PC-9 (cell line): ENCODE data around the gene NIT2. TPM values are rescaled to one million over a fixed set of nuclear protein-coding genes. Genes with fewer than 3 reads are reported as not detected.

Experiments
- BruUV-seq: library from RNA; stranded (reverse); fragments of 400-500 nt; replicated peaks from 2 replicates; lab custom pipeline; 2021; lab: Mats Ljungman, UMichigan
- CTCF ChIA-PET: fragments of 300-600 bp; sonication (Branson Sonifier 250); formaldehyde crosslinking; loops from one replicate; lab custom pipeline; 2022; ENCODE audit warnings: antibody characterized with exemption; lab: Charles Lee
- POLR2A ChIA-PET: fragments of 300-600 bp; sonication (Branson Sonifier 250); formaldehyde crosslinking; loops from one replicate; lab custom pipeline; 2022; ENCODE audit warnings: antibody characterized with exemption; ENCODE audit not compliant: unreplicated experiment; lab: Charles Lee
- DNase-seq, 2 experiments: peaks; one replicate each; pipeline versions ENCODE4 v3.0.0 to v3.0.0-alpha.2; 2015 to 2022; ENCODE audit warnings: mixed read lengths in 1 of 2
- H2AFZ ChIP-seq: fragments of 200-600 bp; sonication (generic); 2 replicates; pipeline ENCODE4 v1.8.1; 2017; ENCODE audit warnings: antibody characterized with exemption
- H3F3A ChIP-seq: fragments of 200-600 bp; sonication (generic); 2 replicates; pipeline ENCODE4 v1.8.1; 2017; ENCODE audit warnings: antibody characterized with exemption, mild to moderate bottlenecking, low read depth; ENCODE audit not compliant: insufficient read depth
- H3K27ac ChIP-seq: fragments of 200-600 bp; sonication (generic); 2 replicates; pipeline ENCODE4 v1.6.1; 2016; ENCODE audit warnings: mixed run types
- H3K27me3 ChIP-seq: fragments of 200-600 bp; sonication (generic); 2 replicates; pipeline ENCODE4 v1.6.1; 2016; ENCODE audit warnings: low read depth, mixed run types; ENCODE audit not compliant: insufficient read depth
- H3K36me3 ChIP-seq: fragments of 200-600 bp; sonication (generic); 2 replicates; pipeline ENCODE4 v1.6.1; 2016; ENCODE audit warnings: low read depth, mixed run types
- H3K4me1 ChIP-seq: fragments of 200-600 bp; sonication (generic); replicated peaks from 2 replicates; pipeline ENCODE4 v1.6.1; 2016; ENCODE audit warnings: mixed run types; ENCODE audit not compliant: insufficient read depth
- H3K4me2 ChIP-seq: fragments of 200-600 bp; sonication (generic); 2 replicates; pipeline ENCODE4 v1.6.1; 2017; ENCODE audit warnings: mixed run types
- H3K4me3 ChIP-seq: fragments of 200-600 bp; sonication (generic); 2 replicates; pipeline ENCODE4 v1.6.1; 2016; ENCODE audit warnings: mixed run types
- H3K79me2 ChIP-seq: fragments of 200-600 bp; sonication (generic); 2 replicates; pipeline ENCODE4 v1.6.1; 2017; ENCODE audit warnings: low read depth, mixed run types
- H3K9me2 ChIP-seq: fragments of 200-600 bp; sonication (generic); 2 replicates; pipeline ENCODE4 v1.8.1; 2017; ENCODE audit warnings: mild to moderate bottlenecking; ENCODE audit not compliant: insufficient read depth
- H3K9me3 ChIP-seq: fragments of 200-600 bp; sonication (generic); 2 replicates; pipeline ENCODE4 v1.8.1; 2016; ENCODE audit warnings: low read depth; ENCODE audit not compliant: insufficient read depth
- H4K20me1 ChIP-seq: fragments of 200-600 bp; sonication (generic); 2 replicates; pipeline ENCODE4 v1.8.1; 2017; ENCODE audit not compliant: insufficient read depth
- CTCF ChIP-seq: fragments of 200-600 bp; sonication (generic); conservative IDR thresholded peaks from 2 replicates; pipeline ENCODE4 v1.6.1; 2017; ENCODE audit warnings: mixed run types, antibody characterized with exemption, mild to moderate bottlenecking, moderate library complexity
- EZH2 ChIP-seq: fragments of 200-600 bp; sonication (generic); IDR thresholded peaks from 2 replicates; pipeline ENCODE4 v1.8.0; 2017; ENCODE audit warnings: antibody characterized with exemption, low read depth
- intact Hi-C: fragments of 100-400 bp; cut with micrococcal nuclease; formaldehyde crosslinking; loops from one replicate; pipeline ENCODE4 v1.10.0; 2022; ENCODE audit not compliant: unreplicated experiment
- total RNA-seq: library from RNA; stranded (reverse); gene quantifications from 2 replicates; pipeline ENCODE4 v1.2.3, GENCODE V29; 2021

Gene NIT2
- total RNA-seq, 1 experiment from 2014 or later: 115 TPM

- no peaks in the 10 kb centered on the region for H3K4me1 ChIP-seq
- H3K9me3 ChIP-seq: no peaks in the 10 kb centered on the region
- no peak overlapping the region for H3K4me3 ChIP-seq
- H3K4me2 ChIP-seq: no peak overlapping the region
- no peak for DNase-seq
- CTCF ChIA-PET: no interaction called here
- H4K20me1 ChIP-seq: peaks cover 10% of the 10 kb centered on the region; the same call in 1 of the 2 replicates
- intact Hi-C loops: no loop called here
- TSS peak; percentile 2 for BruUV-seq
- H3K27me3 ChIP-seq: no peaks in the 10 kb centered on the region
- no peak overlapping the region for H3K27ac ChIP-seq
- H3K79me2 ChIP-seq: no peaks in the 10 kb centered on the region
- no peaks in the 10 kb centered on the region; the same call in 1 of the 2 replicates for H3F3A ChIP-seq
- TF ChIP-seq EZH2 (no peak), CTCF (no peak)
- no peak overlapping the region for H2AFZ ChIP-seq
- peaks cover 40% of the 10 kb centered on the region for H3K36me3 ChIP-seq
- POLR2A ChIA-PET: interaction anchor here (0.7 kb wide), 1 partner anchor 10 kb away, joined by 11 read pairs; no protein-coding TSS in a partner anchor
- H3K9me2 ChIP-seq: no peaks in the 10 kb centered on the region
These were observed 45.2 kb upstream of the NIT2 start for GRCh38 chr3:100289339-100289738.

- CTCF ChIA-PET: no interaction called here
- H3K4me3 ChIP-seq: no peak overlapping the region
- no peak overlapping the region for H3K27ac ChIP-seq
- H2AFZ ChIP-seq: no peak overlapping the region
- no peaks in the 10 kb centered on the region for H3K4me1 ChIP-seq
- no peaks in the 10 kb centered on the region for H3F3A ChIP-seq
- POLR2A ChIA-PET: no interaction called here
- BruUV-seq: no TSS peak
- no peaks in the 10 kb centered on the region for H3K27me3 ChIP-seq
- intact Hi-C loops: no loop called here
- H3K9me3 ChIP-seq: no peaks in the 10 kb centered on the region
- peaks cover 58% of the 10 kb centered on the region for H3K36me3 ChIP-seq
- H3K4me2 ChIP-seq: no peak overlapping the region
- TF ChIP-seq EZH2 (no peak), CTCF (no peak)
- H3K9me2 ChIP-seq: no peaks in the 10 kb centered on the region
- H3K79me2 ChIP-seq: no peaks in the 10 kb centered on the region
- DNase-seq: no peak
- peaks cover 2% of the 10 kb centered on the region; the same call in 1 of the 2 replicates for H4K20me1 ChIP-seq
These were observed 39.5 kb upstream of the NIT2 start for GRCh38 chr3:100295089-100295488.

- H3K27me3 ChIP-seq: no peaks in the 10 kb centered on the region
- no peak for DNase-seq
- no peak overlapping the region for H3K27ac ChIP-seq
- CTCF ChIA-PET: interaction anchor here (0.6 kb wide), 2 partner anchors 13 to 896 kb away, joined by 3 to 4 read pairs; no protein-coding TSS in a partner anchor
- no peaks in the 10 kb centered on the region for H4K20me1 ChIP-seq
- no peaks in the 10 kb centered on the region for H3K9me3 ChIP-seq
- H3K4me1 ChIP-seq: no peaks in the 10 kb centered on the region
- POLR2A ChIA-PET: no interaction called here
- H3K79me2 ChIP-seq: no peaks in the 10 kb centered on the region
- H3F3A ChIP-seq: no peaks in the 10 kb centered on the region
- peaks cover 54% of the 10 kb centered on the region for H3K36me3 ChIP-seq
- H3K4me2 ChIP-seq: no peak overlapping the region
- no peaks in the 10 kb centered on the region for H3K9me2 ChIP-seq
- BruUV-seq: no TSS peak
- no peak overlapping the region for H3K4me3 ChIP-seq
- TF ChIP-seq EZH2: no peak
- TF ChIP-seq CTCF: no peak
- no peak overlapping the region for H2AFZ ChIP-seq
- intact Hi-C loops: no loop called here
These were observed 36.8 kb upstream of the NIT2 start for GRCh38 chr3:100297784-100298183.
